Mesendoderm (in vitro differentiated cells): ENCODE measurements around the gene BEST2.
"Not testable (repeated sequence)": the region's sequence is repeated elsewhere in the genome, so short reads cannot be mapped to it uniquely, and the experiment has no call there.

Experiments
- DNase-seq: peaks from one replicate; pipeline ENCODE4 v3.0.0; 2013
- H2AK5ac ChIP-seq: 2 replicates; pipeline ENCODE4 v1.6.1; 2013; ENCODE audit warnings: low read length, inconsistent platforms
- H2BK120ac ChIP-seq: 2 replicates; pipeline ENCODE4 v1.6.1; 2013; ENCODE audit warnings: low read depth, mild to moderate bottlenecking, low read length, moderate library complexity, mixed read lengths
- H2BK15ac ChIP-seq: replicated peaks from 2 replicates; pipeline ENCODE4 v1.6.1; 2013; ENCODE audit warnings: low read depth, mild to moderate bottlenecking, moderate library complexity
- H2BK5ac ChIP-seq: 2 replicates; pipeline ENCODE4 v1.6.1; 2013; ENCODE audit warnings: low read length, inconsistent platforms
- H3K18ac ChIP-seq: 2 replicates; pipeline ENCODE4 v1.6.1; 2013; ENCODE audit warnings: mild to moderate bottlenecking, low read length, mixed read lengths
- H3K23ac ChIP-seq: one replicate; pipeline ENCODE4 v1.6.1; 2013; ENCODE audit warnings: low read length
- H3K27ac ChIP-seq: 2 replicates; pipeline ENCODE4 v1.5.1; 2013; ENCODE audit warnings: low read depth, mild to moderate bottlenecking, inconsistent platforms, low read length, moderate library complexity
- H3K27me3 ChIP-seq: 2 replicates; pipeline ENCODE4 v1.6.1; 2013; ENCODE audit warnings: low read length, control low read depth, mild to moderate bottlenecking, inconsistent platforms; ENCODE audit not compliant: insufficient read depth, poor library complexity
- H3K36me3 ChIP-seq: 2 replicates; pipeline ENCODE4 v1.6.1; 2013; ENCODE audit warnings: low read length, inconsistent platforms; ENCODE audit not compliant: control insufficient read depth, insufficient read depth
- H3K4ac ChIP-seq: one replicate; pipeline ENCODE4 v1.6.1; 2013; ENCODE audit warnings: low read depth, mild to moderate bottlenecking, low read length, moderate library complexity
- H3K4me1 ChIP-seq: 2 replicates; pipeline ENCODE4 v1.6.1; 2013; ENCODE audit warnings: low read depth, low read length, inconsistent platforms; ENCODE audit not compliant: control insufficient read depth
- H3K4me2 ChIP-seq: 2 replicates; pipeline ENCODE4 v1.6.1; 2013; ENCODE audit warnings: low read length
- H3K4me3 ChIP-seq: 2 replicates; pipeline ENCODE4 v1.5.1; 2013; ENCODE audit warnings: mild to moderate bottlenecking, low read length
- H3K56ac ChIP-seq: one replicate; pipeline ENCODE4 v1.6.1; 2013; ENCODE audit warnings: low read length
- H3K79me1 ChIP-seq: 2 replicates; pipeline ENCODE4 v1.6.1; 2013; ENCODE audit warnings: low read length, inconsistent platforms
- H3K79me2 ChIP-seq: 2 replicates; pipeline ENCODE4 v1.6.1; 2013; ENCODE audit warnings: mild to moderate bottlenecking, low read length; ENCODE audit not compliant: control insufficient read depth, insufficient read depth
- H3K9ac ChIP-seq: 2 replicates; pipeline ENCODE4 v1.6.1; 2013; ENCODE audit warnings: low read length, inconsistent platforms
- H4K5ac ChIP-seq: one replicate; pipeline ENCODE4 v1.6.1; 2013; ENCODE audit warnings: low read length
- H4K8ac ChIP-seq: one replicate; pipeline ENCODE4 v1.6.1; 2013; ENCODE audit warnings: low read depth, mild to moderate bottlenecking, control low read depth, low read length, moderate library complexity
- WGBS: extraction: QIAGEN DNeasy Blood & Tissue Kit; methylation state at CpG from one replicate; pipeline ENCODE4 v1.1.7; 2013; ENCODE audit warnings: low lambda C conversion rate, missing lambda C conversion rate; ENCODE audit not compliant: insufficient coverage; ENCODE audit errors: extremely low coverage; 5-methylcytosine and 5-hydroxymethylcytosine counted together

The BEST2 gene

DNA sequence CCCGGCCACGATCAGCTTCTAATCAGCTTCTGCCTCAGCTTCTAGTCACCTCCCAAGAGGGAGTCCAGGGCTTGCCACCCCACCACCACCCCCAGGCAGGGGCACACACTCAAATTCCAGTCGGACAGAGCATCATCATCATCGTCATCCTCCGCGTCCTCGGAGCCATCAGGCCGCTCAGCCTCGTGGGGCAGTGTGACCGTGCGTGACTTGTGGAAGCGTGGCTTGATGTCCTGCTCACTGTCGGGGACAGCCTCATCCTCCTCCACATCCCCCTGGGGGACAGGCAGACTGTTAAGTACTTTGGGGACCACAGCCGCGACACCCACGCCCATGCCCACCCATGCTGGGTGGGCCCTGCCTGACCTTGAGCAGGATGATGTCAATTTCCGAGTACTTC lies 40.4 kb upstream of the BEST2 start:
- Histone ChIP-seq H2BK15ac (no peak overlapping the region), H3K79me2 (peaks cover 2% of the 10 kb centered on the region), H3K23ac (no peak overlapping the region), H3K4ac (no peak overlapping the region), H3K36me3 (peaks cover 21% of the 10 kb centered on the region), H3K79me1 (peaks cover 6% of the 10 kb centered on the region), H3K18ac (no peak overlapping the region), H2BK120ac (no peak overlapping the region), H3K9ac (no peak overlapping the region), H3K27me3 (no peaks in the 10 kb centered on the region), H2BK5ac (no peak overlapping the region), H3K4me1 (no peaks in the 10 kb centered on the region), H2AK5ac (no peak overlapping the region), H3K4me3 (no peak overlapping the region), H3K56ac (no peak overlapping the region), H4K8ac (no peak overlapping the region), H4K5ac (no peak overlapping the region), H3K27ac (no peak overlapping the region), H3K4me2 (no peak overlapping the region)
- DNase-seq, result no peak
- WGBS, result no CpG with 5 or more reads among the region's 17 CpGs

DNA sequence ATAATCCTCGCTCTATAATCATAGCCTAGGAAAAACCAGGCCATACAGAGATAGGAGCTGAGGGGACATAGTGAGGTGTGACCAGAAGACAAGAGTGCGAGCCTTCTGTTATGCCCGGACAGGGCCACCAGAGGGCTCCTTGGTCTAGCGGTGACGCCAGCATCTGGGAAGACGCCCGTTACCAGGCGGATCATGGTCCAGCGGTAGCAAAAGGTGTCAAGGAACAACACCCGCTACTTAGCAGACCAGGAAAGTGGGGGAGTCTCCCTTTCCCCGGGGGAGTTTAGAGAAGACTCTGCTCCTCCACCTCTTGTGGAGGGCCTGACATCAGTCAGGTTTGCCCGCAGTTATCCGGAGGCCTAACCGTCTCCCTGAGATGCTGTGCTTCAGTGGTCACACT lies 39.5 kb upstream of the BEST2 start:
- not testable (repeated sequence) for H3K4me2 ChIP-seq, H3K27me3 ChIP-seq, H3K4me1 ChIP-seq, H2BK15ac ChIP-seq, DNase-seq, H3K23ac ChIP-seq, H2AK5ac ChIP-seq, H3K18ac ChIP-seq, H3K56ac ChIP-seq, H3K4ac ChIP-seq, H2BK5ac ChIP-seq, H3K79me2 ChIP-seq, H4K8ac ChIP-seq, H3K9ac ChIP-seq, H4K5ac ChIP-seq, H2BK120ac ChIP-seq, H3K4me3 ChIP-seq, H3K27ac ChIP-seq
- no CpG with 5 or more reads among the region's 14 CpGs for WGBS
- peaks cover 10% of the 10 kb centered on the region for H3K79me1 ChIP-seq
- peaks cover 20% of the 10 kb centered on the region for H3K36me3 ChIP-seq

DNA sequence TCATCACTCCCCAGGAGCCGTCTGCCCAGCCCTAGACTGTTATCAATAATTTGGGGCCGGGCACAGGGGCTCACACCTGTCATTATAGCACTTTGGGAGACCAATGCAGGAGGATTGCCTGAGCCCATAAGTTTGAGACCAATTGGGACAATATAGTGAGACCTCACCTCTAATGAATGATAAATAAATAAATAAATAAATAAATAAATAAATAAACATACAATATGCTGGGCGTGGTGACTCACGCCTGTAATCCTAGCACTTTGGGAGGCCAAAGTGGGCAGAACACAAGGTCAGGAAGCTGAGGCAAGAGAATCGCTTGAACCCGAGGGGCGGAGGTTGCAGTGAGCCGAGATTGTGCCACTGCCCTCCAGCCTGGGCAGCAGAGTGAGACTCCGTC lies 38.3 kb upstream of the BEST2 start:
- H3K27me3 ChIP-seq, H3K9ac ChIP-seq, H2AK5ac ChIP-seq, H3K18ac ChIP-seq, H3K4me3 ChIP-seq, H4K8ac ChIP-seq, H2BK120ac ChIP-seq, H2BK5ac ChIP-seq, H3K56ac ChIP-seq, DNase-seq, H3K4me2 ChIP-seq, H2BK15ac ChIP-seq, H3K27ac ChIP-seq, H3K4ac ChIP-seq, H3K23ac ChIP-seq, H3K79me2 ChIP-seq, H3K4me1 ChIP-seq, H4K5ac ChIP-seq: not testable (repeated sequence)
- Histone ChIP-seq H3K36me3 (peaks cover 20% of the 10 kb centered on the region), H3K79me1 (peaks cover 10% of the 10 kb centered on the region)
- no CpG with 5 or more reads among the region's 9 CpGs for WGBS

DNA sequence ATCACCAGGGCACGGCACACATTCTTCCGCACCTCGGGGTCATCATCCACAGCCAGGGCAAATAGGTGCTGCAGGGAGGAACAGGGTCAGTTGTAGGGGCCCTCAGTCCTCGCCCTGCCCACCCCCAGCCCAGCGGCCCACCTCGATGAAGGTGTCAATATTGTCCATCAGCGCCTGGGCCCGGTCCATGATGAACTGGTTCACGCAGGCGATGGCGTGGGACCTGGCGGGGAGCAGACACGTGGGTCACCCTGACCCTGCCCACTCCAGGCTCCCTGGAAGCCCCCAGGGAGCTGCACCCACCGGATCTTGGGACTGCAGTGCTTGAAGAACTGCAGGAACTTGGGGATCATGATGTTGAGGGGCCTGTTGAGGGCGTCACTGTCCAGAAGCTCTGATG lies 36.5 kb upstream of the BEST2 start:
- H3K36me3 ChIP-seq, result peaks cover 22% of the 10 kb centered on the region
- DNase-seq, result no peak
- WGBS, result no CpG with 5 or more reads among the region's 15 CpGs

DNA sequence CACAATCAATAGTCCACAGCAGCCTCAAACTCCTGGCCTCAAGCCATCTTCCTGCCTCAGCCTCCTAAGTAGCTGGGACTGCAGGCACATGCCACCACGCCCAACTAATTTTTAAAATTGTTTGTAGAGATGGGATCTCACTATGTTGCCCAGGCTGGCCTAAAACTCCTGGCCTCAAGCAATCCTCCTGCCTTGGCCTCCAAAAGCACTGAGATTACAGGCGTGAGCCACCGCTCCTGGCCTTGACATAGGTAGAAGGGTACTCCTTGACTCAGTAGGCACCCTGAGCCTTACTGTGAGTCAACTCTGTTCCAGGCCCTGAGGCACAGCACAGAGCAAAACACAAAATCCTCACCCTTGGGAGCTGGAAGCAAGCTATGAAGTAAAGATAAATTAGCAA lies 35.7 kb upstream of the BEST2 start:
- H3K4ac ChIP-seq, result no peak overlapping the region
- H3K36me3 ChIP-seq, result peaks cover 19% of the 10 kb centered on the region
- no peak overlapping the region for H4K5ac ChIP-seq
- H3K4me1 ChIP-seq, result no peaks in the 10 kb centered on the region
- H3K56ac ChIP-seq, result no peak overlapping the region
- no peak overlapping the region for H2AK5ac ChIP-seq
- H2BK5ac ChIP-seq, result no peak overlapping the region
- no peak overlapping the region for H3K9ac ChIP-seq
- H4K8ac ChIP-seq, result no peak overlapping the region
- peaks cover 18% of the 10 kb centered on the region for H3K79me1 ChIP-seq
- no peak overlapping the region for H3K4me2 ChIP-seq
- no CpG with 5 or more reads among the region's 3 CpGs for WGBS
- no peak overlapping the region for H3K18ac ChIP-seq
- H3K79me2 ChIP-seq, result peaks cover 27% of the 10 kb centered on the region
- no peak overlapping the region for H2BK15ac ChIP-seq
- H3K4me3 ChIP-seq, result no peak overlapping the region
- H3K27ac ChIP-seq, result no peak overlapping the region
- H2BK120ac ChIP-seq, result no peak overlapping the region
- H3K23ac ChIP-seq, result no peak overlapping the region
- H3K27me3 ChIP-seq, result no peaks in the 10 kb centered on the region
- DNase-seq, result no peak

More for the DNA sequence above, 36.5 kb upstream of the BEST2 start:
- Histone ChIP-seq H3K23ac (no peak overlapping the region), H3K27ac (no peak overlapping the region), H3K79me2 (peaks cover 18% of the 10 kb centered on the region), H3K4me3 (no peak overlapping the region), H3K9ac (no peak overlapping the region), H3K4ac (no peak overlapping the region), H4K5ac (no peak overlapping the region), H2BK15ac (no peak overlapping the region), H2BK120ac (no peak overlapping the region), H3K56ac (no peak overlapping the region), H3K79me1 (peaks cover 18% of the 10 kb centered on the region), H4K8ac (no peak overlapping the region), H3K4me2 (no peak overlapping the region), H2AK5ac (no peak overlapping the region), H3K18ac (no peak overlapping the region), H3K4me1 (no peaks in the 10 kb centered on the region), H3K27me3 (no peaks in the 10 kb centered on the region), H2BK5ac (no peak overlapping the region)

DNA sequence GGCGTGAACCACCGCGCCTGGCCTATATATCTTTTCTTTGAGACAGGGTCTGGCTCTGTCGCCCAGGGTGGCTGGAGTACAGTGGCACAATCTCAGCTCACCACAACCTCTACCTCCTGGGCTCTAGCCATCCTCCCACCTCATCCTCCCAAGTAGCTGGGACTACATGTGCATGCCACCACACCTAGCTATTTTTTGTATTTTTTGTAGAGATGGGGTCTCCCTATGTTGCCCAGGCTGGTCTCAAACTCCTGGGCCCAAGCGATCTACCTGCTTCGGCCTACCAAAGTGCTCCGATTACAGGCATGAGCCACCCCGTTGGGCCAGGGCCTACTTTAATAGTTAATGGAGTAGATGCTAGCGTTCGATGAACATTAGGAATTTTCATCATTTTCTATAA lies 31.3 kb upstream of the BEST2 start:
- Histone ChIP-seq H3K27me3 (no peaks in the 10 kb centered on the region), H3K56ac (peak overlapping the region; percentile 96), H2AK5ac (no peak overlapping the region), H3K79me1 (peaks cover 14% of the 10 kb centered on the region), H4K8ac (no peak overlapping the region), H2BK5ac (no peak overlapping the region), H3K79me2 (peaks cover 48% of the 10 kb centered on the region), H3K4me1 (no peaks in the 10 kb centered on the region), H3K23ac (no peak overlapping the region), H2BK120ac (no peak overlapping the region), H3K9ac (peak overlapping the region; percentile 99), H3K4me2 (peak overlapping the region; percentile 75), H4K5ac (no peak overlapping the region), H2BK15ac (no peak overlapping the region), H3K4me3 (no peak overlapping the region), H3K4ac (no peak overlapping the region), H3K18ac (no peak overlapping the region), H3K27ac (no peak overlapping the region), H3K36me3 (peaks cover 6% of the 10 kb centered on the region)
- DNase-seq, result no peak
- WGBS, result no CpG with 5 or more reads among the region's 10 CpGs
